ENCODE data around the gene DSCAM. TPM values are rescaled to one million over a fixed set of nuclear protein-coding genes. Genes with fewer than 3 reads are reported as not detected.

Gene DSCAM
- total and polyA plus RNA-seq, 10 of the 15 experiments (the other 5 are each of a cell fraction or from before 2014, with no cell fraction given) = not detected

- POLR2A ChIA-PET = no interaction called here
- intact Hi-C loops (cut with micrococcal nuclease; ENCODE audit: unreplicated experiment) = no loop called here
Observed at GRCh38 chr21:40291560-40291959, 555.4 kb downstream of the DSCAM start.

More at GRCh38 chr21:40291560-40291959, 555.4 kb downstream of the DSCAM start:
- no peak for TF ChIP-seq EP300 (IDR thresholded peaks at IDR 0.05; ENCODE audit: borderline replicate concordance in 1 of 2, control insufficient read depth in 1 of 2, low read depth in 2 of 2, low read length in 2 of 2)
- TF ChIP-seq IKZF1 (conservative IDR thresholded peaks at IDR 0.05) = no peak
- TF ChIP-seq, protein P1, sequence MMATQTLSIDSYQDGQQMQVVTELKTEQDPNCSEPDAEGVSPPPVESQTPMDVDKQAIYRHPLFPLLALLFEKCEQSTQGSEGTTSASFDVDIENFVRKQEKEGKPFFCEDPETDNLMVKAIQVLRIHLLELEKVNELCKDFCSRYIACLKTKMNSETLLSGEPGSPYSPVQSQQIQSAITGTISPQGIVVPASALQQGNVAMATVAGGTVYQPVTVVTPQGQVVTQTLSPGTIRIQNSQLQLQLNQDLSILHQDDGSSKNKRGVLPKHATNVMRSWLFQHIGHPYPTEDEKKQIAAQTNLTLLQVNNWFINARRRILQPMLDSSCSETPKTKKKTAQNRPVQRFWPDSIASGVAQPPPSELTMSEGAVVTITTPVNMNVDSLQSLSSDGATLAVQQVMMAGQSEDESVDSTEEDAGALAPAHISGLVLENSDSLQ (IDR thresholded peaks at IDR 0.05) = no peak
- TF ChIP-seq SUPT20H (IDR thresholded peaks at IDR 0.05; ENCODE audit: borderline replicate concordance, control insufficient read depth, low read depth, low read length) = no peak
- no peak for TF ChIP-seq NFYB (IDR thresholded peaks at IDR 0.05; ENCODE audit: insufficient read depth, low read depth, low read length)
- no peak for TF ChIP-seq MEF2A (IDR thresholded peaks at IDR 0.05; ENCODE audit: insufficient read depth, low read depth, low read length)
- TF ChIP-seq CHD2 (IDR thresholded peaks at IDR 0.05; ENCODE audit: borderline replicate concordance, low read depth, low read length) = no peak
- TF ChIP-seq CHD4 (IDR thresholded peaks at IDR 0.05) = no peak
- no peak for TF ChIP-seq BCLAF1 (IDR thresholded peaks at IDR 0.05)
- no peak for TF ChIP-seq ZNF217 (IDR thresholded peaks at IDR 0.05)
- TF ChIP-seq RELA (IDR thresholded peaks at IDR 0.05; ENCODE audit: borderline replicate concordance, partially characterized antibody) = no peak
- no peak for TF ChIP-seq ZNF622 (IDR thresholded peaks at IDR 0.05)
- no peak for TF ChIP-seq ELK1 (IDR thresholded peaks at IDR 0.05; ENCODE audit: low read depth, low read length)
- no peak for TF ChIP-seq TBL1XR1 (IDR thresholded peaks at IDR 0.05; ENCODE audit: low read depth, low read length)
- ChIA-PET SMC1A (ENCODE audit: uncharacterized antibody, unreplicated experiment) (no interaction called here), RAD21 (ENCODE audit: unreplicated experiment) (no interaction called here), CTCF (no interaction called here)
- Histone ChIP-seq H3K27ac (ENCODE audit: control insufficient read depth, insufficient read depth) (no peak overlapping the region), H3K4me1 (ENCODE audit: control insufficient read depth, insufficient read depth, low read length) (no peaks in the 10 kb centered on the region), H3K4me3 (no peak overlapping the region), H4K20me1 (ENCODE audit: control insufficient read depth, insufficient read depth) (no peaks in the 10 kb centered on the region), H2AFZ (ENCODE audit: control insufficient read depth, low read depth, low read length) (no peak overlapping the region), H3K9me3 (replicated peaks; ENCODE audit: control insufficient read depth, insufficient read depth, low read length) (no peaks in the 10 kb centered on the region; the same call in 2 of the 3 replicates), H3K79me2 (ENCODE audit: control insufficient read depth, insufficient read depth, low read length) (no peaks in the 10 kb centered on the region), H3K4me2 (ENCODE audit: control insufficient read depth, insufficient read depth) (no peak overlapping the region), H3K36me3 (ENCODE audit: control insufficient read depth in 2 of 2, insufficient read depth in 2 of 2, low read length in 1 of 2) (no peaks in the 10 kb centered on the region), H3K27me3 (replicated peaks in 1 of 2; ENCODE audit: control insufficient read depth in 2 of 2, insufficient read depth in 2 of 2, low read length in 1 of 2) (no peaks in the 10 kb centered on the region), H3K9ac (ENCODE audit: control insufficient read depth, insufficient read depth, low read length) (no peak overlapping the region)
- no peak for FAIRE-seq
- in situ Hi-C loops (cut with MboI) = no loop called here
- no peak for ATAC-seq
- 26% methylated on average over 7 of the region's 7 CpGs for WGBS (ENCODE audit: insufficient coverage, insufficient replicate concordance, low lambda C conversion rate, missing lambda C conversion rate)
- DNase-seq (ENCODE audit: low read depth, low spot score) = no peak
- no TSS peak for BruUV-seq (replicated peaks)

All from GM12878 (cell line).